H54 (cell line): ENCODE measurements around the gene EIF4E3.

Experiments
- DNase-seq: peaks from one replicate; pipeline ENCODE4 v3.0.0; 2011; ENCODE audit warnings: low spot score, mixed read lengths; ENCODE audit not compliant: insufficient read length
- FAIRE-seq: peaks from 3 replicates; lab custom pipeline; 2011; peaks lifted over from hg19 to GRCh38; lab: Jason Lieb, UNC
- POLR2A ChIP-seq: IDR thresholded peaks from 2 replicates; pipeline ENCODE4 v1.6.1; 2011; ENCODE audit warnings: low read depth, mild to moderate bottlenecking, low read length

The EIF4E3 gene

GRCh38 chr3:71689291-71689690 is 35.9 kb downstream of the EIF4E3 start:
- no peak for TF ChIP-seq POLR2A
- DNase-seq = no peak
- no peak for FAIRE-seq

DNA sequence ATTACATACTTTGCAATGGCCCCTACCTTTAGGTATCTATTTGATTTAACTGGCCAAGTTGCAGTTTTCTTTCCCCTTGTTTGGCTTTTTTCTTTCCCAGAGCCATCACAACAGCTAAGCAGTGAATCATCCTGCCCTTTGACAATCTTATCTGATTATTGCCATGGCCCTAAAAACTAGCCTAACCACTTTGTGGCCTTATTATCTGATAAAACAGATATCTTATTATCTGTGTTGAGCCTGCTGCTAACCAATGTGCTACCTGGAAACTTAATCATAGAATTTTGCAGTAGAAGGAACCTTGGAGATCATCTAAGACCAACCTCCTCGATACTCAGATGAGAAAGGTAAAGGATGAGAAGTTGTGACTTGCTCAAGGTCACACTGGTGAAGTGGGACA is 37.1 kb downstream of the EIF4E3 start:
- no peak for TF ChIP-seq POLR2A
- DNase-seq (no peak), FAIRE-seq (no peak)

DNA sequence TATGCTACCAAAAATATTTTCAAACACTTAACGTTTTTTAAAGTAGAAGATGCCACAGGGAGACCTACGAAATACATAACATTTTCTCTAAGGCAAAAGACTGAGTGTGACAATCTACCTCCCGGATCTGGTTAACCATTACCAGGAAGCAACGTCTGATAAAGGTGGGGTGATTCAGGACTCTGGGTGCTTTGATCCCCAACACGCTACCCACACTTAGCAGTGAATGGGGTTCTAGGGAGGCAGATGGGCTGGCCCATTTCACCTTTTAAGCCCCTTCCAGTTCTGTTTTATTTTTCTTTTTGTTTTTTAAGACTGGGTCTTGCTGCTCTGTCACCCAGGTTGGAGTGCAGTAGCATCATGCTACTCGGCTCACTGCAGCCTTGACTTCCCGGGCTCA is 39.5 kb downstream of the EIF4E3 start:
- TF ChIP-seq POLR2A = no peak
- no peak for DNase-seq
- FAIRE-seq = no peak

DNA sequence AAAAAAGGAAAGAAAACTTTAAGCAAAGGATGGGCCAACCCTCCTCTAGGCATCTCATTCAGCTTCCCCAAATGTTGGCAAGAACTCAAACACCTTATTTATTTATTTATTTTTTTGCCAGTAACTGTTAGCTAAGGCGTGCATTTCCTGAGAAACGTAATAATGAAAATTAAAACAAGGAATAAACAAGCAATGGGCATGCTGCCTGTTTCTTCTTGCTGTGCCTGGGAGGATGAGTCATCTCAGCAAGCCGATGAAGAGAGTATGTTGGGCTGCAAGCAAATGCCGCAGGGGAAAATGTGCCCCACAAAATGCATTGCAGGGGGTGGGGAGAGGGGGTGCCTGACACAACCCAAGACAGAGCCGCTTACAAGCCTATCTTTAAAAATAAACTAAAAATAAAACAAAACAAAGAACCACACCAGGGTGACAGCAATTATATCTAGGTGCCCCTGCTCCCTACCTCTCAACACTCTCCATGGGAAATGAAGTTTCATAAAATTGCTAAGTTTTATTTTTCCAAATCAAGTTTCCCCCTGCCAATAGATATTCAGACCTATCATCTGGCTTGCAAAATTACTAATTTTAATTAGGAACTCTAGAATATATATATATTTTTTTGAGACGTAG is 40.3 kb downstream of the EIF4E3 start:
- DNase-seq = peak; percentile 34
- peak; percentile 89 for FAIRE-seq
- TF ChIP-seq POLR2A = no peak

DNA sequence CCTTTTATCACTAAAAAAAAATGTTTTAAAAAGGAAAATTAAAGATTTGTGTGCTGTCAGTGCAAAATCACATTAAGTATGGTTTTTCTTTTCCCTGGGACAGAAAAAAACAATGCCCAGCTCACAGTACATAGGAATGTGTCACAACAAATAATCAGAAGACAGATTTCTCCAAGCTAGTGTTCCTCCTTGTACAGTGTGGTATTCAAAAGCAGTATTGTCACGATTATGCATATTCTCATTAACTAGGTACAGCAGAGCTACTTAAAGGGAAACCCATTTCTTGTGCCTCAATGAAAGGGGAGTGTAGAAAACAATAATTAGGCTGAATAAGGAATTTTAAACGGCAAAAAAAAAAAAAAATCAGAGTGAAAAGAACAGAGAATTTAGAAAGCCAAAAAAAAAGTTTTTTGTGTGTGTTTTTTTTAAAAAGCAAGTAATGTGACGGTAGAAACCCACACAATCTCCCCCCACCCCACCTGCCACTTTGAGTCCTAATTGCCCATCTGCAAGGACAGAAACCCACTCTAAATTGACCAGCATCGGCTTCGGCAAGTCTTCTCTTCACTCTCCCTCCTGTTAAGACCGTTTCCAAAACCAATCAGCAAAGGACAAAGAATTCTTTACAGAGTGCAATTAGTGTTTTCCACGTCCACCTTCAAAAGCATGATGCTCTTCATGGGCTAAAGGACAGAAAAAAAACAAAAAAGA is 41.0 kb downstream of the EIF4E3 start:
- no peak for DNase-seq
- no peak for FAIRE-seq
- no peak for TF ChIP-seq POLR2A

DNA sequence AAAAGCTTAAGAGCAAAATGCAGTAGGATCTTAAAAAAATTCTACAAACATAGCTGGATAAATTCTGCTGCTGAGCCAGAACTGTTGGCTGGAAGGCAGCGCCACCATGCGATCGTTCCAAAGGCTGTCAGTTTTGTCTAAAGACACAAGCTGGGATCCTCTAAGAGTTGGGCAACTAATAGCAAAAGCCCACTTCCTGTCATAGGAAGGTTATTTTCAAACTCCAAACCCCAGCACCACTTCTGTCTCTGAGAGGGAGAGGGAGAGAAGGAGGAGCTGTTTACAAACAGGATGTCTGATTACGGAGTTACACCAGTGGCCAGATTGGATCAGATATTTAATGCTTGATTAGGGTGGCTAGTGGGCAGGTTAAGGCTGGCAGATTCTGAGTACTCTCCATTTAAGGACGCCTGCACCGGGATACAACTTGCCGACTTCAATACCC is 44.0 kb downstream of the EIF4E3 start:
- no peak for TF ChIP-seq POLR2A
- DNase-seq = peak; percentile 26
- peak; percentile 76 for FAIRE-seq

GRCh38 chr3:71680603-71681002 is 44.6 kb downstream of the EIF4E3 start:
- FAIRE-seq = peak; percentile 77

DNA sequence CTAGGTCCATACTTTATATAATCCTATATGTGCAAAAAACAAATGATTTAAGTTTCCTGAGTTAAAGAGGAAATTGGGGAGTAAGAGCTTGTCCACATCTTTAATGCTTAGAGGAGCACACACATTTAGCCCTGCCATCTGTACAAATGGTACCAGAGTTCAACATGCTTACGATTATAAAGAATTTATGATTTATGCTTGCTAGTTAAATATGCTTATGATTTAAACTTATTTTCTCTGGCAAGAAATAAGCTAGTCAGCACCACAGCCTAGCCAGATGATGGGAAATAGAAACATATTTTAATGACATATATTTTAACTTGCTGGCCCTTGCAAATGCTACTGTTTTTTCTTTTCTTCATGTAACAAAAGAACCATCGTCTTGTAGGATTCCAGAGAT is 48.3 kb downstream of the EIF4E3 start:
- FAIRE-seq (no peak), DNase-seq (no peak)
- no peak for TF ChIP-seq POLR2A

More at GRCh38 chr3:71680603-71681002, 44.6 kb downstream of the EIF4E3 start:
- peak; percentile 24 for DNase-seq
- no peak for TF ChIP-seq POLR2A

GRCh38 chr3:71673486-71673885 is 51.7 kb downstream of the EIF4E3 start:
- no peak for FAIRE-seq
- DNase-seq = no peak
- TF ChIP-seq POLR2A = no peak

- no peak for FAIRE-seq
- no peak for TF ChIP-seq POLR2A
- DNase-seq = no peak
Observed at GRCh38 chr3:71672807-71673206, 52.4 kb downstream of the EIF4E3 start.

DNA sequence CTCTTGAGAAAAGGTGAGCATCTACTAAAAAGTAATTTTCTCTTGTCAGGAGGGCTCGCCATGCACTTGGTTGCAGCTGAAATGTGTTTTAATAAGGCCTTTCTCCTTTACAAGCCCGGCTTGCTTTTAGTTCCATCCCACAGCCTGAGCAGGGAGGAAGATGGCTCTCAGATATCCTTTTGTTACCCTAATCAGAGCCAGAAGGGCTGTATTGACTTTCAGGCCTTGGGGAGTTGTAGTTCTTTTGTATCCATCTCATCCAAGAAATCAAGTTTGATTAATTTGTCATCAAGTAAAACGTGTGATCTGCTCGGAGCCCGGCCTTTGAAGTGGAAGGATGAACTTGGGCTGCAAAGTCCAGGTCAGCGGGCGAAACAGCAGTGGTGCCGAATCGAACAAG is 52.9 kb downstream of the EIF4E3 start:
- DNase-seq (no peak), FAIRE-seq (no peak)
- no peak for TF ChIP-seq POLR2A

- no peak for TF ChIP-seq POLR2A
- no peak for FAIRE-seq
- no peak for DNase-seq
Observed at GRCh38 chr3:71671216-71671845, 53.9 kb downstream of the EIF4E3 start.

GRCh38 chr3:71662568-71662967 is 62.6 kb downstream of the EIF4E3 start:
- no peak for TF ChIP-seq POLR2A
- DNase-seq (no peak), FAIRE-seq (no peak)

DNA sequence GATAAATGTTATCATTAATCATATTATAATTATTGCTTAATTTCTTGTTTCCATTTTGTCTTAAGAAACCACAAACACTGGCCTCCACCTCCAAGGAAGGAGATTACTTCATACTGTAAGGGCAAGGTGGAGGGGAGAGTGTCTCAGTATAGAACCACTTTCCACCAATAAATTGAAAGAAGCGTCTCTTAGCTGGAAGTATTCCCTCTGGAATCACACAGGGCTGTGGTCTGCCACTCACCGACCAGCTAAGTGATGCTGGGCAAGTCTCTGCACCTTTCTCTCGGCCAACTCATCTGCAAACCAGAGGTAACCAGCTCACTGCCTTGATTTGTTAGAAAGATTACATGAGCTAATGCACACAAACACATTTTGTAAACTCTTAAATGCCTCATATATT is 63.1 kb downstream of the EIF4E3 start:
- FAIRE-seq (no peak), DNase-seq (no peak)
- no peak for TF ChIP-seq POLR2A

- FAIRE-seq (no peak), DNase-seq (no peak)
- no peak for TF ChIP-seq POLR2A
Observed at GRCh38 chr3:71659864-71660591, 65.2 kb downstream of the EIF4E3 start.
